HG03103 (cell line): ENCODE measurements around the gene NEO1.
"Not testable (repeated sequence)": the region's sequence is repeated elsewhere in the genome, so short reads cannot be mapped to it uniquely, and the experiment has no call there.

Source experiments
- ATAC-seq: cut with Tn5 transposase; IDR thresholded peaks from one replicate; pipeline ENCODE4 v1.9.1; 2021; ENCODE audit warnings: low read depth; ENCODE audit not compliant: unreplicated experiment

NEO1 gene

DNA sequence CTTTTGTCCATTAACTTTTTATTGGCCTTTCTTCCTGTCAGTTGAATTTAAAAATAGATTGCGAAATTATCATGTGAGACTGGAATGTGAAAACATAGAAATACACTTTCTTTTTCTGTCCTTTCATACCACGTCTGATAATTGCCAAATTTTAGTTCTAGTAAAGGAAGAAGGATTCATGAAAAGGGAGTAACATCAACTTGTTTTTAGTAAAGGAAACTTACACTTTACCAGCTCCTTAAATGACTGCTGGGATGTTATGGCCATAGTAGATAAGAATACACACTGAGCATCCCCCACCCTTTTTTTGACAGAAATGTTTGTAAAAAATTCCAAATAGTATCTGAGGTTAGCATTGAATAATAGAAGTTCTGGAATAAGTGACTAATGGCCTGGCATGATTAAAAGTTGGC is 137.9 kb downstream of the NEO1 start:
- ATAC-seq: no peak

DNA sequence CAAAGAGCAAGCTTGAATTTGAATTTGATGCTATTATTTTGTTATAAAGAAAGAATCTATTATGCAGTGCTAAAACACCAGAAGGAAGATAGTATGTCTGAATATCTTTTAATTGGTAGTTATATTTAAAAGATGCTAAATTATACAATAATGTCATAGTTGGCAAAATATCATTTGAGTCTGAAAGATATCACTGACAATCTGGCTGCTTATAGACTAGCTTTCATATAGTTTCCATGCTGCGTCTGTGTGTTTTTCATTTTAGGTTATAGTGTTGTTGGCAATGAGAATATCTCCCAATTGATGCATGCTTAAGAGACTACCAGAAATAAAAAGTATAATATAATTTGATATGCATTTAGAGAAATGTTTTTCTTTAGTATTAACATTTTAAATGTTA is 142.9 kb downstream of the NEO1 start:
- no peak for ATAC-seq

DNA sequence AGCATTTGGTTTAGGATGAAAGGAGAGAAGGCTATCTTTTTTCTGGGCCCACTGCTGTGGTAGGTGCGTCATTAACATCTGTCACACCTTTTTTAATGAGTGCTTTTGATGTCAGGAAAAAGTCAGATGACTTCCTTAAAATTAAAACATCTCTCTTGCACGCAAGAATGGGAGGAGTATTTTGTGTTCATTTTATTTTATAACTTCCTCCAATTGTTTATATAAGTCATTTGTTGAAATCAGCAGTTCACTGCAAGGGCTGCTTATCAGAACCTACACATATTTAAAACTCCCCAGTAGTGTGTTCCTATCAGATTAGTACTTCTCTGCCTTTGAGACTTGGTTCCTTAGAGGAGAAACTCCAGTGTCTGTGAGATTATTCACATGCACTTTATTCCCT is 143.8 kb downstream of the NEO1 start:
- no peak for ATAC-seq

DNA sequence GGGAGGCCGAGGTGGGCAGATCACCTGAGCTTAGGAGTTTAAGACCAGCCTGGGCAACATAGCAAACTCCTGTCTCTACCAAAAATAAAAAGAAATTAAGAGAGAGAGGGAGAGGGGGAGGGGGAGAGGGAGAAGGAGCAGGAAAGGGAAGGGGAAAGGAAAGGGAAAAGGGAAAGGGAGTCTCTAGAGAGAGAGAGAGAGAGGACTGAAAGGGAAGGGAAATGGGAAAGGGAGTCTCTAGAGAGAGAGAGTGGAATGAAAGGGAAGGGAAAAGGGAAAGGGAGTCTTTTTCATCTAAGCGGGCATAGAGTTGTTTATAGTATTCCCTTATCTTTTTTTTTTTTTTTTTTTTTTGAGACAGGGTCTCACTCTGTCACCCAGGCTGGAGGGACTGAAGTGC is 148.1 kb downstream of the NEO1 start:
- ATAC-seq: no peak

DNA sequence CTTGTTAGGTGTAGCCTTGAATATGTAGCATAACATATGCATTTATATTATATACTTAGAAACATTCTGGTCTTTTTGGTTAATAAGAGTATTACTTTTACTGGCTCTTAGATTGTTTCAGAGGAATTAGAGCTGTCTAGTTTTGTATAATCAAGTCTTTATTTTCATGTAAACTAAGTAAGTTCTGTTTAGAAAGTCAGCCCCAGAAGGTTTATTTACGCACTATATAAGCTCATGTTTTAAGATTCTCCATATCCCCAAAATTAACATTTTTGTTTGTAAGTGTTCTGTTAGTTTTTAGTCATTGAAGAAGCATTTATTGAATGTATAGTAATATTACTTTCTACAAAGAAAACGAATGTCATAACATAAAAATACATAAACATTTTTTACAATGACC is 158.4 kb downstream of the NEO1 start:
- no peak for ATAC-seq

DNA sequence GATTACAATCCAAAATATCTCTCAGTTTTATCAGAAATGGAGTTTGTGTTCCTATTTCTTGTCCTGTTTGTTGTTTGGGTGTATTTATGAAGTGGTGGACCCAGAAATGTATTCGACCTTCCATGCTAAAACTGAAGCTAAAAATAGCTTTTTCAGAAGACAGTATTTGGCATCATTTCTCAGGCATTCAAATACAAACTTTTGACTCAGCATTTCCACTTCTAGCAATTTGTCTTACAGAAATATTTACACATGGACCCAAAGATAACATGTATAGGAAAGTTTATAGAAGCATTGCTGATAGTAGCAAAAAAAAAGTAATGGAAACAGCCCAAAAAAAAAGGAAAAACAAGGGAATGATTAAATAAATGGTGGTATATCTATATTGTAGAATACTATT is 160.2 kb downstream of the NEO1 start:
- no peak for ATAC-seq

DNA sequence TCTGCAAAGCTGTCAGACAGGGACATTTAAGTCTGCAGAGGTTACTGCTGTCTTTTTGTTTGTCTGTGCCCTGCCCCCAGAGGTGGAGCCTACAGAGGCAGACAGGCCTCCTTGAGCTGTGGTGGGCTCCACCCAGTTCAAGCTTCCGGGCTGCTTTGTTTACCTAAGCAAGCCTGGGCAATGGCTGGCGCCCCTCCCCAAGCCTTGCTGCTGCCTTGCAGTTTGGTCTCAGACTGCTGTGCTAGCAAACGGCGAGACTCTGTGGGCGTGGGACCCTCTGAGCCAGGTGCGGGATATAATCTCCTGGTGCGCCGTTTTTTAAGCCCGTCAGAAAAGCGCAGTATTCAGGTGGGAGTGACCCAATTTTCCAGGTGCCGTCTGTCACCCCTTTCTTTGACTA is 169.2 kb downstream of the NEO1 start:
- ATAC-seq: not testable (repeated sequence)

DNA sequence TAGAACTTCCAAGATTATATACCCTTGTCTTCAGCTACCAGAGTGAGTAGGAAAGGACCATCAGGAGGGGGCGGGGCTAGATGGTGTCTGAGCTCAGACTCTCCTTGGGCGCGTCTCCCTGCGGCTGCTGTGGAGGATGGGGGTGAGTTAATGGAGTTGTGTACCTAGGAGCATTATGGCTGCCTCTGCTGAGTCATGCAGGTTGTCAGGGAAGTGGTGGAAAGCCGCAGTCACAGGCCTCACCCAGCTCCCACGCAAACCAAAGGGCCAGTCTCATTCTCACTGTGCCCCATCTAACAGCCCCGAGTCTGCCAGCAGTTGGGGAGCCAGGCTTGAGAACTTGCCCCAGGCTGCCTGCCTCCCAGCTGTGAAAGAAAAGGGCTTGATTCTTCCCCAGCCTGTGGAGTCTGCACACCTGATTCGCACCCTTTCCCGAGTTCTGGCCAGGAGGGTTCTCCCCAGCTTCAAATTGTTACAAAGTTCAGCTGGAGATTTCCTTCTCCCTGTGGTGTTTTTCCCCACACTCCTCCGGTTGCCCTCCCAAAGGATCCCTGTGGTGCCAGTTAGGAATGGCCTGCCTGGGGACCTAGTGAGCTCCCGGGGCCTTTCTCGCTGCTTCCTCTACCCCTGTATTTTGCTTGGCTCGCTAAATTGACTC is 173.2 kb downstream of the NEO1 start:
- no peak for ATAC-seq

DNA sequence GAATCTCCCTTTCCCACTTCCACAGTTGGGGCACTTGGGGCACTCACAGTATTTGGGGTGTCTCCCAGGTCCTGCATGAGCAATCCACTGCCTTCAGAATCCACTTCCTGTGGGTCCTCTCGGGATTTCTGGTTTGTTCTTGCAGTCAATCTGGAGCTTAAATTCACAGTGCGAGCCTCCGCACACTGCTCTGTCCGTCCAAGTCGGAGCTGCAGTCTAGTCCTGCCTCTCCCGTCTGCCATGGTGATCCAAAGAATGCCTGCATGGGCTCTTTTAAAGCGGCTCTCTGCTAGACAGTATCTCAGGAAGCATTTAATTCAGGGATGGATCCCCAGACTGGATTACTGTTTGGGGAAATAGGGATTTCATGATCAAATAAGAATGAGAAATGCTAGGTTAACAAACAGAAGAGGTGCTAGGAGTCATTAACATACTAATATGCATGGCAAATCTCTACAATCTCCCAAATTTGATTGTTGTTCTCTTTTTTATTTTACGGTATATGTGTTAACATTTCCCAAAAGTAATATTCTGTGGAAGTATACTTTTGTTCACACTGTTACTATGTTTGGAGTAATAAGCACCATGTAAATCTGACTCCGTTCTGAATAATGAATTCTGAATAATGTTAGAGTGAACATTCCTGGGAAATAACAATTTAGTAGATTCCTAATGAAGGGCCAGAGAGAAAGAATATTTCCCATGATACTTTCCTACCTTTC is 174.0 kb downstream of the NEO1 start:
- no peak for ATAC-seq

DNA sequence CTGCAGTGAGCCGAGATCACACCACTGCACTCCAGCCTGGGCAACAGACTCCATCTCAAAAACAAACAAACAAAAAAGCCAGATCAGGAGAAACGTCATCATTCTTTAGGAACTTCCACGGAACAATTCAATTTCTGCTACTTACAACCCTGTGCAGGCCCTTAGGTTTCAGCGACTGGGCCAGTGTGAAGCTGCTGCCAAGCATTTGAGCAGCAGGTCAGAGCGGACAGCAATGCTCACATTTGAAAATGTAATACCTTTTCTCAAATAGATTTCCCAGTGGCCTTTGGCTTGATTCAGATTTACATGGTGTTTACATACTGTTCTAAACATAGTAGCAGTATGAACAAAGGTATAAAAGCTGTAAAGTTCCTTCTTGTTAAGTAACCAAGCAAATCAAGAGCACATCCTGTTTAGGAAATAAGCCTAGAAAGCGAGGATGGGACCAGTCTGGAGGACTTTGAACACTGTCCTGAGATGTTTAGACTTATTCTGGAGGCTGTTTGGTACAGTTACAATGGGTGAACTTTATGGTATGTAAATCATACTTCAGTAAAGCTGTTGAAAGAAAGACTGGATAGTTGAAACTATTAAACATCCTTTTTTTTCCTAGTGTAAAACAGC is 175.3 kb downstream of the NEO1 start:
- no peak for ATAC-seq

DNA sequence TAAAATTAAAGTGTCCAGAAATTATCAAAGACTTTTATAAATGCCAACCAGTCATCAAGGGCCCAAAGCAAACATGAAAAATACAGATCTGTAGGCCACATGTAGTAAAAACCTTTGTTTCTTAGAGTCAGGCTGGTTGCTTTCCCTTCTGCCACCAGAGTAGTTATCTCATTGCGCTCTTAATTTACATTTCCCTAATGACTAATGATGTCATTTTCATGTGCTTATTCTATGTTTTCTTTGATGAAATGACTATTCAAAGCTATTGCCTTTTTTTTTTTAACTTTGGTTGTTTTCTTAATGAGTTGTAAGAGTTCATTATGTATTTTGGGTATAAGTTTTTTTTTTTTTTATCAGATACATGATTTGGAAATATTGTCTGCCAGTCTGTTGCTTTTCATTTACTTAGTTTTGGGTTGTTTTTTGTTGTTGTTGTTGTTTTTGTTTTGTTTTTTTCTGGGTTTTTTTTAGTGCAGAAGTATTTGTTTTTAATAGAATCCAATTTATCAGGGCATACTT is 175.9 kb downstream of the NEO1 start:
- no peak for ATAC-seq

DNA sequence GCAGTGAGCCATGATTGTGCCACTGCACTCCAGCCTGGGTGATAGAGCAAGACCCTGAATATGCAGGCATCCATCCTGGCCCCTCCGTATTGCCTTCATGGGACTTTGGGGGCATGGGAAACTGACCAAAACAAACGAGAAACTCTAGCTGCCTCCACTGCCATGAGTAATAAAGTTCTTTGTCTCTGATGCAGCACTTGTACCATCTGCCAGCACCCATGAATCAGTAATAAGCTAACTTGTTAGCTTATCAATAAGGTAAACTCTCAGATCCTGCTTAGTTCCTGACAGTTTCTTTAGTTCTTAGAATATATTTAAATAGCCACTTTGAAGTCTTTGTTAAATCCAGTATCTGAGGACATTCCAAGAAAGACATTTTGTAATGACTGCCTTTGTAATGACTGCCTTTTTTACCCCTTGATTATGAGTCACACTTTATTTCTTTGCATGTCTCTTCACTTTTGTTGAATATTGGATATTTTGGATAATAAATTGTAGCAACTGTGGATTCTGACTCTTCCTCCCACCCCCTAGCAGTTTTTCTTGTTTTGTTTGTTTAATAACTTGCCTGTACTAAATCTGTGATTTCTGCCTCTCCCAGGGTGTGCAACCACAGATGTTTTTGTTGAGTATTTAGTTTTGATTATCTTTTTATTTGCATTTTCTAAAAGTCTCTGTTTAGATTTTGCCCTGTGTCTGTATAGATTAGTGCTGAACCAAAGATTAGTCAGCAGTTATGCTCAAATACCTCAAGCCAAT is 179.6 kb downstream of the NEO1 start:
- ATAC-seq: no peak

DNA sequence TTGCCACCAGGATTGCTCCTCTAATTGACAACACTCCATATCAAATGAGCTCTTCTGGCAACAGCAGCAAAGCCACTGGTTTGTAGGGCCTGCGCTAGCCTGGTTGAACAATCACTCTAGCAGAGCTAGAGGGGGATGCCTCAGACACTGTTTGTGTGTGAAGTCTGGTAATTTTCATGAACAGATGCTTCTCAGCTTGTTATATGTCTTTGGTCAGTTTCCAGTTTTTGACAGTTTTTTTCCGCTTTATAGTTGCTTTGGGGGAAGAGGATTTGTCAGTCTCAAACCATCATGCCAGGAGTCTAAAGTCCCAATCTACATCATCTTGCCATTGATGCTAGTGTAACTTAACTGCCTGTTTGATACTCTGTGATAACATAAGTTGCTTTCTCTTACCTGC is 180.5 kb downstream of the NEO1 start:
- ATAC-seq: no peak

DNA sequence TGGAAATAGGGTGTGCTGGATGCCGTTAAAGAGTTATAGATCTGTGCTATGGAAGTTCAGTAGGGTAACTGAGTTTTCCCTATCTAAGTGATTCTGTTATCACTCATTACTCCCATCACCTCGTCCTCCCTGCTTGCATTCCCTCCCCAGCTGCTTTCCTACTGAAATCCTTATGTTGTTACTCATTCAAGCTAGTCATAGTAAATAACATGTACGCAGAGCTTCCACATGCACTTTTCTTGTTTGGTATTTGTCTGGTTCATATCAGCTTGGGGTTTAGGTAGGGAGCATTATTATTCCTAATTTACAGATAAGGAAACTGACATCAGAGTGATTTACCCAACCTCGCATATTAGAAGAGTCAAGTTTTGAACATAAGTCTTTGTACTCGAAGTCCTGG is 181.4 kb downstream of the NEO1 start:
- no peak for ATAC-seq

DNA sequence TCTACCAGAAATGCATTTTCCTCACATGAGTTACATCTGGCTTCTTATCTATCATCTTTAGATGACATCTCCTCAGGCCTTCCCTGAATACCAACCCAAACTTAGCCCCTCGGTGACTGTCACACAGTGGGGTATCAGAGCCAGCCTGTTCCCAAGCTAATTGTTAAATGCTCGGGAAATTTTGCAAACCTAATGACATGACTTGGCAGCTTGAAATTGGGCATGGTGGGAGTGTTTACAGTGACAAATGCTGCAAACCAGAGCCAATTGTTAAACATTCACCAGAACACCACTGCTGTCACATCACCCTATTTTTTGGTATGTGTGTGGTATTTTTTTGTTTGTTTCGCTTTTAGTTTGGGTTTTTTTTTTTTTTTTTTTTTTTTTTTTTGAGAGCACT is 185.6 kb downstream of the NEO1 start:
- no peak for ATAC-seq

DNA sequence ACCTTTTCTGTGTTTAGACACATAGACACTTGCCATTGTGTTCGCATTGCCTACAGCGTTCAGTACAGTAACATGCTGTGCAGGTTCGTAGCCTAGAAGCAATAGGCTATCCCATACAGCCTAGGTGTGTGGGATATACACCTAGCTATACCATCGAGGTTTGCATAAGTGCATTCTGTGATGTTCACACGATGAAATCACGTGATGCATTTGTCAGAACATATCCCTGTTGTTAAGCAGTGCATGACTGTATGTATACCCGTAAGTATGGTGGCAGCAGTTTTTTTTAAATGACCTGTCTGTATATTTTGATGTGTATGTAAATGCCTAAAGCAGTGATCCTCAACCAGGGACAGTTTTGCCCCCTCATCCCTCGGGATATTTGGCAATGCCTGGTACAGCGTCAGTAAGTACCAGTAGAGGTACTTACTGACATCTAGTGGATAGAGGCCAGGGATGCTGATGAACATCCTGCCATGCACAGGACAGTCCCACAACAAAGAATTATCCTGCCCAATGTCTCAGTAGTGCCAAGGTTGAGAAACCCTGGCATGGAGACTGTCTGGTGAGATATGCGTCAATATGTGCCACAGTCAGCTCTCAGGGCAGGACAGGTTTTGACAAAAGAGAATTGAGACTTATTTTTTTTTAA is 187.4 kb downstream of the NEO1 start:
- ATAC-seq: no peak

DNA sequence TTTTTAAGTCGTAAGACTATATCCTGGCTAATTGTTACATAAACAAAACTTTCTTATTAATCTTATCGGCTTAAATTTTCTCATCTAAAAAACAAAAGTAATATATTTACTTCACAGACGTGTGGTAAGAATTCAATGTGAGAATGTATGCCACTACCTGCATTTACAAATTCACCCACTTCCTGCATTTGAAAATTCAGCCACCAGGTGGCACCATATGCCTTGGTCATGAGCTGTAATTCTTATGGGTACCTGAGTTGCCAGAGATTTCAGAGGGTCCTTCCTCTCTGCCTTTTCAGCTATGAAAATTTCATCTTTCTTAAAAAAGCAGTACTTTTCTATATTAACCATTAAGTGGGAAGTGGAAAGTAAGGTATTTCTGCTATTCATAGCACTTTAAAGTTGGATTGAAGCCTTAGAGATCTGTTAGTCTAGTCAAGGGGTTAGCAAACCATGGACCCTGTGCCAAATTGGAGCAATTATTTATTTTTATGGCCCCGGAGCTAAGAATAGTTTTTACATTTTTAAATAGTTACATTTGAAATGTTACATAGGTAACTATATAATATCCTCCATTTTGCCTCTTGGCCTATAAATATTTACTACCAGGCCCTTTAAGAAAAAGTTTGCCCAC is 188.7 kb downstream of the NEO1 start:
- no peak for ATAC-seq

DNA sequence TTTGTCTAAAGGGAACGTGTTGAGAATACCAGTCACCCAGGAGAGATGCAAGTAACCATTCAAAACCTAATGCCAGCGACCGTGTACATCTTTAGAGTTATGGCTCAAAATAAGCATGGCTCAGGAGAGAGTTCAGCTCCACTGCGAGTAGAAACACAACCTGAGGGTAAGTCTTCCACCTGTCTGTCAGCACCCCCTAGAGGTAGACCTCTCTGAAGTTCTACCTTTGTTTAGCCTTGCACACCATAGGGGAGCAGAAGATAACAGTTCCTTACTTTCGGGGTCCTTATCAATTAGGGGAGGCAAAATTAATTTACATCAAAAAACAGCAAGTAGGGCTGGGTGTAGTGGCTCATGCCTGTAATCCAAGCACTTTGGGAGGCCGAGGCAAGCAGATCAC is 192.1 kb downstream of the NEO1 start:
- ATAC-seq: no peak

DNA sequence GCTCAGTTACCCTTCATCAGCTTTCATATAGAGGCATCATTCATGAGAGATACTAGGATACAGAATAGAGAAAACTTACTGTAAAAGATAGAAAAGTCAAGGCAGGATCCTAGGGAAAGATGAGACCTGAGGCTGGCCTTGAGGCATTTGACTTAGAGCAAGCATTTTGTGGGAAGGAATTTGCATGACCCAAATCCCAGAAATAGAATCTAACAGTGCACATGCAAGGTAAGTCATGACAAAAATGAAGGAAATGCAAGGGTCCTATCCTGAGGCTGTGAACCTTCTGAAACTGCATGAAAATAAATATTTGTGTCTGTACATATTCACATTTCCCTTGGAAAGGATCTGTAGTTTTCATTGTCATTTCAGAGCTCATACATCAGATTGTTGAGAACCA is 194.2 kb downstream of the NEO1 start:
- ATAC-seq: no peak

DNA sequence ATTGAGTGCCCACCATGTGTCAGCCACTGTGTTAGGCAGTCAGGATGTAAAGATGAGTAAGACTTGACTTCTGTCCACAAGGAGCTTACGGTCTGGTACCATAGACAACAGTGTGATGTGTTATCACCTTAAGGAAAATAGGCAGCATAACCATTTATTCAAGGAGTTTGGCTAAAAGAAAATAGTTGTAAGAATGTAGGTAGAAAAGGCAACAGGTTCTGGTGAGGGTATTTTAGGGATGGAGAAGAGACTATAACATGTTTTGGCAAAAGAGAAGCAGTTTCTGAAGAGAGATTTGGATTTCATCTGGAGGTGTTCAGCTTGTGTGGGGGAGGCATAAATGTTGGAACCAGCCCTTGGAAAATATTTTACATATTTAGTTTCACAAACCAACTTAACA is 194.6 kb downstream of the NEO1 start:
- no peak for ATAC-seq
